HUES6 (cell line): ENCODE results near the gene GLI2.

ENCODE experiments used
- H3K27ac ChIP-seq: 2 replicates; pipeline ENCODE4 v1.7.0; 2013; ENCODE audit warnings: low read depth, mild to moderate bottlenecking, low read length, inconsistent platforms
- H3K27me3 ChIP-seq: 2 replicates; pipeline ENCODE4 v1.6.1; 2013; ENCODE audit warnings: low read length; ENCODE audit not compliant: control insufficient read depth, insufficient read depth
- H3K36me3 ChIP-seq: 2 replicates; pipeline ENCODE4 v1.6.1; 2013; ENCODE audit warnings: low read length; ENCODE audit not compliant: control insufficient read depth, insufficient read depth
- H3K4me1 ChIP-seq: 2 replicates; pipeline ENCODE4 v1.6.1; 2013; ENCODE audit warnings: low read length; ENCODE audit not compliant: control insufficient read depth, insufficient read depth
- H3K4me3 ChIP-seq: 2 replicates; pipeline ENCODE4 v1.5.1; 2013; ENCODE audit warnings: low read depth, low read length
- H3K9ac ChIP-seq: one replicate; pipeline ENCODE4 v1.6.1; 2013; ENCODE audit warnings: mild to moderate bottlenecking, low read length
- H3K9me3 ChIP-seq: 2 replicates; pipeline ENCODE4 v1.6.1; 2013; ENCODE audit warnings: low read depth, low read length; ENCODE audit not compliant: control insufficient read depth, insufficient read depth

The GLI2 gene

GRCh38 chr2:120735746-120736170 lies at the start of gene GLI2:
Gene GLI2 (plus strand): TSS chr2:120735868. CDS start chr2:120797321, 61,453 bp downstream.
- peak within 1 kb of the TSS; percentile 85 for H3K4me3 ChIP-seq
- H3K4me1 ChIP-seq: peaks cover 45% of the 10 kb centered on the region
- no peaks in the 10 kb centered on the region for H3K9me3 ChIP-seq
- H3K36me3 ChIP-seq: no peaks in the 10 kb centered on the region
- peak within 1 kb of the TSS; percentile 79 for H3K9ac ChIP-seq
- no peaks in the 10 kb centered on the region for H3K27me3 ChIP-seq
- H3K27ac ChIP-seq: peak within 1 kb of the TSS; percentile 63

- Histone ChIP-seq H3K36me3 (no peaks in the 10 kb centered on the region), H3K4me1 (no peaks in the 10 kb centered on the region), H3K4me3 (no peak overlapping the region), H3K27me3 (peaks cover 6% of the 10 kb centered on the region; the same call in 1 of the 2 replicates), H3K9me3 (no peaks in the 10 kb centered on the region), H3K27ac (no peak overlapping the region), H3K9ac (no peak overlapping the region)
Measured at GRCh38 chr2:120685974-120686297, 49.7 kb upstream of the GLI2 start.

DNA sequence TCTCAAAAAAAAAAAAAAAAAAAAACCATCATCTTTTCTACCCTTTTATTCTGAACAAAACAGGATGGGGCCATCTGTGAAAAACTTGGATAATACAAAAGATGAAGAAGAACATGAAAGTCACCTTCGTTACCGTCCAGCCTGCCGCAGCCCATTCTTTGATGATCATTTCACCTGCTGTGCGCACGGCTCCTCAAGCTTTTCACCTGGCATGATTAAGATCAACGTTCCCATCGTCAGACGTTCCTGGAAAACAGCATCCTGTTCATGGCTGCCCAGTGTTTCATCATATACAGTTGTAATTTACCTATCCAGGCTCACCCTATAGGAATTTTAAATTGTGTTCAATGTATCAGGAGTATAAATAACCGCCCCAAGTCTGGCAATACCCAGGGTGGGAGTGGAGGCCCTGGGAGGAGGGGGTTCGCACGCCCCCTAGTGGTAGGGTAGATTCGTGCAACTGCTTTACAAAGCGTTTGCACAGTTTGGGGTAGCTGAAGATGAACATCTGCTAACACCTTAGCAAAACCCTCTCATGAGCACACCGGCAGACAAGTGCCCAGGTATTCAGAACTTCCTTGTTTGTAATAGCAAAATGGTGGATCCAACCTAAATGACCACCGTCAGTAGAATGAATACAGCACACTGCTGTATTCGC lies 49.0 kb upstream of the GLI2 start:
- no peaks in the 10 kb centered on the region for H3K9me3 ChIP-seq
- H3K9ac ChIP-seq: no peak overlapping the region
- H3K27me3 ChIP-seq: 0 out of 2 replicates have a peak, but pooled peaks cover 3% of the 10 kb centered on the region
- H3K4me3 ChIP-seq: no peak overlapping the region
- no peaks in the 10 kb centered on the region for H3K36me3 ChIP-seq
- no peaks in the 10 kb centered on the region for H3K4me1 ChIP-seq
- H3K27ac ChIP-seq: no peak overlapping the region

GRCh38 chr2:120687210-120687609 lies 48.5 kb upstream of the GLI2 start:
- no peaks in the 10 kb centered on the region for H3K9me3 ChIP-seq
- 0 out of 2 replicates have a peak, but pooled peaks cover 3% of the 10 kb centered on the region for H3K27me3 ChIP-seq
- no peak overlapping the region for H3K27ac ChIP-seq
- no peak overlapping the region for H3K4me3 ChIP-seq
- H3K36me3 ChIP-seq: no peaks in the 10 kb centered on the region
- no peaks in the 10 kb centered on the region for H3K4me1 ChIP-seq
- no peak overlapping the region for H3K9ac ChIP-seq

GRCh38 chr2:120690521-120690920 lies 45.1 kb upstream of the GLI2 start:
- Histone ChIP-seq H3K27me3 (peaks cover 20% of the 10 kb centered on the region), H3K36me3 (no peaks in the 10 kb centered on the region), H3K9ac (no peak overlapping the region), H3K27ac (no peak overlapping the region), H3K4me3 (no peak overlapping the region), H3K9me3 (no peaks in the 10 kb centered on the region), H3K4me1 (peaks cover 2% of the 10 kb centered on the region; the same call in 1 of the 2 replicates)

- Histone ChIP-seq H3K4me1 (peaks cover 9% of the 10 kb centered on the region), H3K4me3 (no peak overlapping the region), H3K36me3 (no peaks in the 10 kb centered on the region), H3K9ac (no peak overlapping the region), H3K27ac (no peak overlapping the region), H3K9me3 (no peaks in the 10 kb centered on the region), H3K27me3 (peaks cover 25% of the 10 kb centered on the region)
Measured at GRCh38 chr2:120691410-120691809, 44.3 kb upstream of the GLI2 start.

- Histone ChIP-seq H3K27me3 (peaks cover 25% of the 10 kb centered on the region), H3K27ac (no peak overlapping the region)
Measured at GRCh38 chr2:120692691-120693090, 43.0 kb upstream of the GLI2 start.

GRCh38 chr2:120693121-120693520 lies 42.5 kb upstream of the GLI2 start:
- no peaks in the 10 kb centered on the region for H3K36me3 ChIP-seq
- no peak overlapping the region for H3K27ac ChIP-seq
- H3K4me3 ChIP-seq: no peak overlapping the region
- peaks cover 9% of the 10 kb centered on the region for H3K4me1 ChIP-seq
- no peak overlapping the region for H3K9ac ChIP-seq
- no peaks in the 10 kb centered on the region for H3K9me3 ChIP-seq
- H3K27me3 ChIP-seq: peaks cover 25% of the 10 kb centered on the region

More at GRCh38 chr2:120692691-120693090, 43.0 kb upstream of the GLI2 start:
- Histone ChIP-seq H3K9ac (no peak overlapping the region), H3K4me3 (no peak overlapping the region), H3K36me3 (no peaks in the 10 kb centered on the region), H3K9me3 (no peaks in the 10 kb centered on the region), H3K4me1 (peaks cover 9% of the 10 kb centered on the region)

- Histone ChIP-seq H3K9ac (no peak overlapping the region), H3K4me1 (peaks cover 9% of the 10 kb centered on the region), H3K36me3 (no peaks in the 10 kb centered on the region), H3K4me3 (no peak overlapping the region), H3K27ac (no peak overlapping the region), H3K27me3 (peaks cover 25% of the 10 kb centered on the region), H3K9me3 (no peaks in the 10 kb centered on the region)
Measured at GRCh38 chr2:120694034-120694433, 41.6 kb upstream of the GLI2 start.

DNA sequence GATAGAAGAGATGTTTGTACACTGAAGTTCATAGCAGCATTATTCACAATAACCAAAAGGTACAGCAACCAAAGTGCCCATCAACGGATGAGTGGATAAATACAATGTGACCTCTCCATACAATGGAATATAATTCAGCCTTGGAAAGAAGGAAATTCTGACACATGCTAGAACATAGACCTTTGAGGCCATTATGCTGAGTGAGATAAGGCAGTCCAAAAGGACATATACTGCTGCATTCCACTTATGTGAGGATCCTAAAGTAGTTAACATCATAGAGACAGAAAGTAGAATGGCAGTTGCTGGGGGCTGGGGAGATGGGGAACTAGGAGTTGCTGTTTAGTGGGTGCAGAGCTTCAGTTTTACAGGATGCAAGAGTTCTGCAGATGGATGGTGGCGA lies 38.2 kb upstream of the GLI2 start:
- Histone ChIP-seq H3K36me3 (no peaks in the 10 kb centered on the region), H3K4me3 (no peak overlapping the region), H3K9ac (no peak overlapping the region), H3K27ac (no peak overlapping the region), H3K9me3 (no peaks in the 10 kb centered on the region), H3K27me3 (peaks cover 22% of the 10 kb centered on the region), H3K4me1 (peaks cover 32% of the 10 kb centered on the region)

GRCh38 chr2:120699292-120699691 lies 36.4 kb upstream of the GLI2 start:
- Histone ChIP-seq H3K9me3 (no peaks in the 10 kb centered on the region), H3K27ac (no peak overlapping the region), H3K4me3 (no peak overlapping the region), H3K4me1 (peaks cover 48% of the 10 kb centered on the region), H3K9ac (no peak overlapping the region), H3K36me3 (no peaks in the 10 kb centered on the region), H3K27me3 (peaks cover 14% of the 10 kb centered on the region)
